Panc1 (cell line): ENCODE results near the gene MIOX. TPM values are rescaled to one million over a fixed set of nuclear protein-coding genes. Genes with fewer than 3 reads are reported as not detected.

Experiments
- ATAC-seq: fragments of 200-7000 bp; cut with Tn5 transposase; 2 replicates; pipeline ENCODE4 v1.9.1; 2020; ENCODE audit warnings: mild to moderate bottlenecking, moderate library complexity
- BruUV-seq: library from RNA; stranded (reverse); fragments of 400-500 nt; replicated peaks from 2 replicates; lab custom pipeline; 2021; lab: Mats Ljungman, UMichigan
- CTCF ChIA-PET: fragments of 300-600 bp; sonication (Branson Sonifier 250); formaldehyde crosslinking; loops from one replicate; lab custom pipeline; 2022; ENCODE audit warnings: antibody characterized with exemption; lab: Charles Lee
- POLR2A ChIA-PET: fragments of 300-600 bp; sonication (Branson Sonifier 250); formaldehyde crosslinking; loops from one replicate; lab custom pipeline; 2022; ENCODE audit warnings: antibody characterized with exemption; lab: Charles Lee
- DNase-seq: peaks from one replicate; pipeline ENCODE4 v3.0.0-alpha.2; 2010; ENCODE audit warnings: low read depth, low spot score
- H3K27ac ChIP-seq: 2 replicates; pipeline ENCODE4 v1.5.1; 2011; ENCODE audit warnings: mild to moderate bottlenecking, low read length, inconsistent platforms
- H3K27me3 ChIP-seq: fragments of 200-500 bp; sonication (Bioruptor generic); 2 replicates; pipeline ENCODE4 v1.6.0; 2014; ENCODE audit warnings: low read length, inconsistent platforms; ENCODE audit not compliant: control insufficient read depth, insufficient read depth
- H3K36me3 ChIP-seq: fragments of 200-500 bp; sonication (Bioruptor generic); 2 replicates; pipeline ENCODE4 v1.5.1; 2014; ENCODE audit warnings: inconsistent platforms, mild to moderate bottlenecking, low read length, moderate library complexity; ENCODE audit not compliant: control insufficient read depth, insufficient read depth
- H3K4me1 ChIP-seq: 2 replicates; pipeline ENCODE4 v1.5.1; 2011; ENCODE audit warnings: inconsistent platforms, mild to moderate bottlenecking, low read length, moderate library complexity; ENCODE audit not compliant: control insufficient read depth, insufficient read depth
- H3K4me3 ChIP-seq, 2 experiments: 2 replicates each; pipeline ENCODE4 v1.5.1; 2011 to 2012; ENCODE audit warnings: low read depth in 2 of 2, low read length in 2 of 2, mild to moderate bottlenecking in 2 of 2, inconsistent platforms in 1 of 2, moderate library complexity in 1 of 2
- H3K9me3 ChIP-seq: fragments of 200-500 bp; sonication (Bioruptor generic); 2 replicates; pipeline ENCODE4 v1.5.1; 2014; ENCODE audit warnings: low read depth, mild to moderate bottlenecking, inconsistent platforms, low read length, moderate library complexity; ENCODE audit not compliant: control insufficient read depth, insufficient read depth
- POLR2AphosphoS5 ChIP-seq: IDR thresholded peaks from 2 replicates; pipeline ENCODE4 v1.6.1; 2012; ENCODE audit warnings: mild to moderate bottlenecking, low read depth, low read length, moderate library complexity
- REST ChIP-seq, 2 experiments: IDR thresholded peaks; 2 replicates each; pipeline ENCODE4 v1.6.1; 2011 to 2012; ENCODE audit warnings: low read depth in 2 of 2, control low read depth in 1 of 2, low read length in 1 of 2, mild to moderate bottlenecking in 1 of 2, moderate library complexity in 1 of 2; ENCODE audit not compliant: insufficient read depth in 1 of 2
- SIN3A ChIP-seq: IDR thresholded peaks from 2 replicates; pipeline ENCODE4 v1.6.1; 2012; ENCODE audit warnings: low read depth, mild to moderate bottlenecking, low read length, moderate library complexity, borderline replicate concordance; ENCODE audit not compliant: insufficient read depth
- TCF7L2 ChIP-seq: IDR thresholded peaks from 2 replicates; pipeline ENCODE4 v1.6.1; 2011; ENCODE audit warnings: mild to moderate bottlenecking, low read depth, low read length, inconsistent platforms
- in situ Hi-C: cut with HindIII; loops from 2 replicates; pipeline ENCODE4 v1.10.0; 2016; ENCODE audit warnings: low sequenced_read_pairs, low pct_unique_long_range_greater_than_20kb
- intact Hi-C: fragments of 100-400 bp; cut with micrococcal nuclease; formaldehyde crosslinking; loops from one replicate; pipeline ENCODE4 v1.10.0; 2022; ENCODE audit not compliant: unreplicated experiment
- total RNA-seq: library from RNA; stranded (reverse); gene quantifications from one replicate; pipeline ENCODE4 v1.2.1, GENCODE V29; 2021; ENCODE audit not compliant: unreplicated experiment
- TF ChIP-seq, protein P1 (sequence below): fragments of 450-650 bp; IDR thresholded peaks from 2 replicates; pipeline ENCODE4 v1.5.1; 2017; ENCODE audit warnings: mild to moderate bottlenecking

The MIOX gene
- total RNA-seq, 1 experiment from 2014 or later = 0.23 TPM

DNA sequence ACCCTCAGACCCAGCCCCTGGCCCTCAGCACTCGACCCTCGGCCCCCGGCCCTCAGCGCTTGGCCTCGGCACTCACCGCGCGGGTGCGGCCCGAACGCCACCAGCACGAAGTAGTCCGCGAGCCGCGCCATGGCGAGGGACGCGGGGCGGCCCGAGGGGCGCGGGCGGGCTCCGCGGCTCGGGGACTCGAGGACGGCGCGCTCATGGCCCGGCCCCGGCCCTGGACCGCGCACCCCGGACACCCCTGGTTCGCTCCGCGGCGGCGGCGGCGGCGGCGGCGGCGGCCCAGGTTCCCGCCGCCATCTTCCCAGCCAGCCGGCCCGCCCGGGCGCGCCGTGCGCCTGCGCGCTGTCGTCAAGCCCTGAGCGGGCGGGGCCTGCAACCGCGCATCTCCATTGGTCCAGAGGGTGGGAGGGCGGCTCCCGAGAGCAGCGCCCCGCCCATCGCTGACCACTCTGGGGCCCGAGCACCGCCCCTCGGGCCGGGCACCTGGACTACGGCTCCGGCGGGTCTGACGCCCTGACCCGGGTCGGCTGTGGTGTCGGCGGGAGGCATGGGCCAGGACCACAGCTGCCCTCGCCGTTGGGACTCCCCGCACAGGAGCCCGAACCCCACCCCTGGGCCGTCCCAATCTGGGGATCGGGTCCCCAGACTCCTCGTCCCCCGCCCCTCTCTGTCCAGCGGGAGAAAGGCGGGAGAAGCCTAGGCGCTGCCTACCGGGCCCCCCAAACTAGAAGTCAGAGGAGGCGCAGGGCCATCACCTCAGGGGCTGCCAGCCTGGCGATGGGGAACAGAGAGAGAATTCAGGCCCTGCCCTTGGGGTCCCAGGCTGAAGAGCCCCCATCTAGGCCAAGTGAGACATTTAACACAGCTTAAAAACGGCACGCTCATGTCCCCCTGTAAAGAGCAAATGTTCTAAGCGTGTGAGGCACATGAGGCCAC lies 11.7 kb upstream of the MIOX start, which contains the start of gene SBF1:
Gene SBF1 (minus strand): TSS at position 326 of the 942 bp plus-strand sequence. CDS start 195 bp downstream, at position 131.
- Histone ChIP-seq H3K4me1 (peaks cover 15% of the 10 kb centered on the region), H3K9me3 (no peaks in the 10 kb centered on the region), H3K4me3 (peak within 1 kb of the TSS; percentile 59 to 63), H3K36me3 (no peaks in the 10 kb centered on the region; the same call in 1 of the 2 replicates), H3K27ac (peak within 1 kb of the TSS; percentile 63), H3K27me3 (no peaks in the 10 kb centered on the region)
- TF ChIP-seq, protein P1, sequence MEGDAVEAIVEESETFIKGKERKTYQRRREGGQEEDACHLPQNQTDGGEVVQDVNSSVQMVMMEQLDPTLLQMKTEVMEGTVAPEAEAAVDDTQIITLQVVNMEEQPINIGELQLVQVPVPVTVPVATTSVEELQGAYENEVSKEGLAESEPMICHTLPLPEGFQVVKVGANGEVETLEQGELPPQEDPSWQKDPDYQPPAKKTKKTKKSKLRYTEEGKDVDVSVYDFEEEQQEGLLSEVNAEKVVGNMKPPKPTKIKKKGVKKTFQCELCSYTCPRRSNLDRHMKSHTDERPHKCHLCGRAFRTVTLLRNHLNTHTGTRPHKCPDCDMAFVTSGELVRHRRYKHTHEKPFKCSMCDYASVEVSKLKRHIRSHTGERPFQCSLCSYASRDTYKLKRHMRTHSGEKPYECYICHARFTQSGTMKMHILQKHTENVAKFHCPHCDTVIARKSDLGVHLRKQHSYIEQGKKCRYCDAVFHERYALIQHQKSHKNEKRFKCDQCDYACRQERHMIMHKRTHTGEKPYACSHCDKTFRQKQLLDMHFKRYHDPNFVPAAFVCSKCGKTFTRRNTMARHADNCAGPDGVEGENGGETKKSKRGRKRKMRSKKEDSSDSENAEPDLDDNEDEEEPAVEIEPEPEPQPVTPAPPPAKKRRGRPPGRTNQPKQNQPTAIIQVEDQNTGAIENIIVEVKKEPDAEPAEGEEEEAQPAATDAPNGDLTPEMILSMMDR = no peak
- TF ChIP-seq REST (IDR thresholded peaks at IDR 0.05; ENCODE audit: insufficient read depth in 1 of 2, low read depth in 2 of 2, low read length in 1 of 2) = no peak
- peak; percentile 54; the same call in 1 of the 2 replicates for TF ChIP-seq POLR2AphosphoS5
- POLR2A ChIA-PET = no interaction called here
- intact Hi-C loops = no loop called here
- in situ Hi-C loops = no loop called here
- no TSS peak for BruUV-seq
- ATAC-seq = peak; percentile 94
- no peak for DNase-seq
- CTCF ChIA-PET = no interaction called here

DNA sequence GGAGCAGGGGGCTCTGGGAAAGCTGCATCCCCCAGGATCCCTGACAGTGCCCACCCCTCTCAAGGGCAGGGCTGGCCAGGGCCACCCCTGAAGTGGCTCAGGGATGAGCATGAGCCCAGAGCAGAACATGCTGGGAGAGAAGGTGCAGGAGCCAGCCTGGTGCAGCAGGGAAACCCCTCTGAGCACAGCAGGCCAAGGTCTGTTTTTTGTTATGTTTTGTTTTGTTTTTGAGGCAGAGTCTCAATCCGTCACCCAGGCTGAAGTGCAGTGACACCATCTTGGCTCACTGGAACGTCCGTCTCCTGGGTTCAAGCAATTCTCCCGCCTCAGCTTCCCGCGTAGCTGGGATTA lies 11.0 kb upstream of the MIOX start:
- peak overlapping the region; percentile 63 for H3K27ac ChIP-seq
- H3K9me3 ChIP-seq = no peaks in the 10 kb centered on the region
- POLR2A ChIA-PET = no interaction called here
- H3K36me3 ChIP-seq = no peaks in the 10 kb centered on the region; the same call in 1 of the 2 replicates
- BruUV-seq = no TSS peak
- ATAC-seq (no peak), DNase-seq (no peak)
- intact Hi-C loops (no loop called here), in situ Hi-C loops (no loop called here)
- peaks cover 9% of the 10 kb centered on the region for H3K4me1 ChIP-seq
- TF ChIP-seq, protein P1 = no peak
- TF ChIP-seq POLR2AphosphoS5 = no peak
- no peak for TF ChIP-seq REST (IDR thresholded peaks at IDR 0.05; ENCODE audit: insufficient read depth in 1 of 2, low read depth in 2 of 2, low read length in 1 of 2)
- no peak for TF ChIP-seq TCF7L2
- no peak for TF ChIP-seq SIN3A
- CTCF ChIA-PET = no interaction called here
- peak overlapping the region; percentile 53 to 59 for H3K4me3 ChIP-seq
- no peaks in the 10 kb centered on the region for H3K27me3 ChIP-seq
